Measurements from ENCODE around the gene OR4D11. TPM values are rescaled to one million over a fixed set of nuclear protein-coding genes. Genes with fewer than 3 reads are reported as not detected.

Gene OR4D11
- total RNA-seq, result not detected in 2 replicates

GRCh38 chr11:59503276-59503675, at the start of gene OR4D11:
OR4D11 (plus strand) TSS chr11:59503576; CDS start chr11:59503576, 0 bp downstream.

DNA sequence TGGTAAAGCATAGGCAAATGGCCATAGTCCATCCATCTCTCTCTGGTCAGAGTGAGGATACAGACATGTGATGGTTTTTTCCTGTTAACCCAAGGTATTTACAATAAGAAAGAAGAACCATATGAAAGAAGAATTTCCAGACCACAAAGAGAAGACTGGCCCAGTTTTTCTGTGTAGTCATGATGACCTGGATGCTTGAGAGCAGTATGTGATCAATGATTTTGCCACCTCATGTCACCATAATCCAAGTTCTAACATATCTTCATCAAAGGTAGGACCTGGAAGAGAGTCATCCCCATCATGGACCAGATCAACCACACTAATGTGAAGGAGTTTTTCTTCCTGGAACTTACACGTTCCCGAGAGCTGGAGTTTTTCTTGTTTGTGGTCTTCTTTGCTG, 46.7 kb upstream of the OR4D11 start, which contains the start of gene OR4D6:
TSS of gene OR4D6 (plus strand) at position 301 of the 400 bp plus-strand sequence. CDS start at position 301, 0 bp downstream.

GRCh38 chr11:59473015-59473414, 30.4 kb upstream of the OR4D11 start, which contains the start of gene OR4D10:
OR4D10 (plus strand) TSS chr11:59473315; CDS start chr11:59477430, 4,115 bp downstream.

GRCh38 chr11:59510941-59511589, 7.7 kb downstream of the OR4D11 start, which contains the start of gene OR4D9:
OR4D9 (plus strand) TSS chr11:59511539; CDS start chr11:59514913, 3,374 bp downstream.

Other genes starting within 250 kb of the OR4D11 start
- gene OR5AN1, start 144.7 kb upstream of the OR4D11 start, total RNA-seq, result not detected in 2 replicates
- gene OR5A2, start 77.2 kb upstream of the OR4D11 start, total RNA-seq, result not detected in 2 replicates
- not detected in 2 replicates for gene OR5A1, start 67.1 kb upstream of the OR4D11 start, total RNA-seq
- not detected in 2 replicates for gene OR4D6, start 46.6 kb upstream of the OR4D11 start, total RNA-seq
- not detected in 2 replicates for gene OR4D10, start 30.3 kb upstream of the OR4D11 start, total RNA-seq
- gene OR4D9, start 8.0 kb downstream of the OR4D11 start, total RNA-seq, result not detected in 2 replicates
- 20.7 and 29.5 TPM in 2 replicates for gene OSBP, start 112.2 kb downstream of the OR4D11 start, total RNA-seq
- 12.0 and 14.9 TPM in 2 replicates for gene PATL1, start 165.5 kb downstream of the OR4D11 start, total RNA-seq
- not detected in 2 replicates for gene OR10V1, start 210.3 kb downstream of the OR4D11 start, total RNA-seq

Measured in epithelial cell of alveolus of lung (primary cell).